ENCODE measurements around the gene GLT1D1. TPM values are rescaled to one million over a fixed set of nuclear protein-coding genes. Genes with fewer than 3 reads are reported as not detected.

The GLT1D1 gene
- total and polyA plus RNA-seq, 2 of the 8 experiments (the other 6 are each of a cell fraction or from before 2014, with no cell fraction given), result 1.5 to 3.6 TPM

- Histone ChIP-seq H3K14ac (ENCODE audit: insufficient read length) (no peak overlapping the region), H3K27me3 (replicated peaks in 1 of 4; ENCODE audit: control insufficient read depth in 3 of 4, extremely low read depth in 1 of 4, insufficient read depth in 3 of 4, low read length in 3 of 4) (no peaks in the 10 kb centered on the region), H3K9ac (replicated peaks in 1 of 4; ENCODE audit: extremely low read depth in 1 of 4, low read depth in 3 of 4, low read length in 3 of 4) (no peak overlapping the region), H3K79me1 (ENCODE audit: low read depth, low read length) (no peaks in the 10 kb centered on the region), H2BK20ac (ENCODE audit: low read length) (no peak overlapping the region), H4K5ac (ENCODE audit: insufficient read length, low read depth, low read length) (no peak overlapping the region), H3K27ac (ENCODE audit: low read depth, low read length) (no peak overlapping the region), H3K4me3 (ENCODE audit: extremely low read depth in 1 of 4, insufficient read depth in 2 of 4, low read depth in 3 of 4, low read length in 4 of 4) (no peak overlapping the region), H4K20me1 (replicated peaks in 1 of 2; ENCODE audit: control insufficient read depth in 1 of 2, insufficient read depth in 2 of 2, low read length in 2 of 2) (no peaks in the 10 kb centered on the region), H2BK15ac (ENCODE audit: low read length) (no peak overlapping the region), H2AK5ac (ENCODE audit: low read depth, low read length) (no peak overlapping the region), H4K91ac (replicated peaks; ENCODE audit: insufficient read length, low read length) (no peak overlapping the region), H3K23ac (ENCODE audit: insufficient read length) (no peak overlapping the region), H3K4ac (replicated peaks; ENCODE audit: insufficient read length, low read depth, low read length) (no peak overlapping the region), H3K36me3 (ENCODE audit: control insufficient read depth in 2 of 4, insufficient read depth in 4 of 4, low read length in 3 of 4) (no peaks in the 10 kb centered on the region; a peak in 1 of 8 replicates), H3K18ac (ENCODE audit: extremely low read depth, low read length) (no peak overlapping the region), H2AFZ (ENCODE audit: low read length) (no peak overlapping the region), H2BK12ac (ENCODE audit: low read depth, low read length) (no peak overlapping the region), H3K9me3 (ENCODE audit: insufficient read depth in 2 of 2, low read depth in 1 of 2, low read length in 1 of 2) (peaks cover 19 to 21% of the 10 kb centered on the region in 2 experiments), H3K4me1 (replicated peaks in 1 of 4; ENCODE audit: control insufficient read depth in 3 of 4, insufficient read depth in 4 of 4, low read length in 3 of 4) (no peaks in the 10 kb centered on the region), H3K23me2 (ENCODE audit: low read depth, low read length) (no peaks in the 10 kb centered on the region), H2BK5ac (ENCODE audit: low read depth, low read length) (no peak overlapping the region), H4K8ac (ENCODE audit: extremely low read depth, insufficient read depth, low read length) (no peak overlapping the region), H3K79me2 (ENCODE audit: control insufficient read depth in 1 of 2, insufficient read depth in 2 of 2, low read length in 2 of 2) (no peaks in the 10 kb centered on the region), H2BK120ac (replicated peaks; ENCODE audit: low read depth, low read length) (no peak overlapping the region), H3K4me2 (ENCODE audit: insufficient read depth in 1 of 2, low read depth in 2 of 2, low read length in 2 of 2) (no peak overlapping the region), H3K56ac (replicated peaks; ENCODE audit: insufficient read length, low read depth, low read length) (no peak overlapping the region)
- DNase-seq (ENCODE audit: low read depth in 1 of 2, low spot score in 2 of 2) (no peak), FAIRE-seq (no peak)
- ChIA-PET CTCF (ENCODE audit: partially characterized antibody) (interaction anchor here (0.7 kb wide), 1 partner anchor 61 kb away, joined by 3 read pairs; no protein-coding TSS in a partner anchor), POLR2A (ENCODE audit: partially characterized antibody) (no interaction called here)
- 77% methylated on average over 2 of the region's 2 CpGs; no CpG with 5 or more reads in 1 of the 2 experiments for WGBS, 2 experiments (ENCODE audit: extremely low coverage in 1 of 2, insufficient coverage in 1 of 2, insufficient read length in 1 of 2, insufficient replicate concordance in 2 of 2, low coverage in 1 of 2, low lambda C conversion rate in 2 of 2, missing lambda C conversion rate in 1 of 2)
- TF ChIP-seq KDM1A (IDR thresholded peaks at IDR 0.05; ENCODE audit: borderline replicate concordance, low read length) (no peak), GTF2F1 (IDR thresholded peaks at IDR 0.05; ENCODE audit: borderline replicate concordance, low read depth, low read length) (no peak), POU5F1 (IDR thresholded peaks at IDR 0.05; ENCODE audit: low read depth, low read length) (no peak), ATF2 (IDR thresholded peaks at IDR 0.05; ENCODE audit: low read length) (no peak), MAFK (IDR thresholded peaks at IDR 0.05; ENCODE audit: low read depth, low read length) (no peak), SAP30 (IDR thresholded peaks at IDR 0.05; ENCODE audit: insufficient read depth, insufficient replicate concordance, low read length) (no peak), SP4 (IDR thresholded peaks at IDR 0.05; ENCODE audit: low read length) (no peak), YY1 (IDR thresholded peaks at IDR 0.05; ENCODE audit: low read depth, low read length) (no peak), JUND (IDR thresholded peaks at IDR 0.05; ENCODE audit: low read length) (no peak), SIX5 (IDR thresholded peaks at IDR 0.05; ENCODE audit: low read depth, low read length) (no peak)
- TF ChIP-seq, protein P1, sequence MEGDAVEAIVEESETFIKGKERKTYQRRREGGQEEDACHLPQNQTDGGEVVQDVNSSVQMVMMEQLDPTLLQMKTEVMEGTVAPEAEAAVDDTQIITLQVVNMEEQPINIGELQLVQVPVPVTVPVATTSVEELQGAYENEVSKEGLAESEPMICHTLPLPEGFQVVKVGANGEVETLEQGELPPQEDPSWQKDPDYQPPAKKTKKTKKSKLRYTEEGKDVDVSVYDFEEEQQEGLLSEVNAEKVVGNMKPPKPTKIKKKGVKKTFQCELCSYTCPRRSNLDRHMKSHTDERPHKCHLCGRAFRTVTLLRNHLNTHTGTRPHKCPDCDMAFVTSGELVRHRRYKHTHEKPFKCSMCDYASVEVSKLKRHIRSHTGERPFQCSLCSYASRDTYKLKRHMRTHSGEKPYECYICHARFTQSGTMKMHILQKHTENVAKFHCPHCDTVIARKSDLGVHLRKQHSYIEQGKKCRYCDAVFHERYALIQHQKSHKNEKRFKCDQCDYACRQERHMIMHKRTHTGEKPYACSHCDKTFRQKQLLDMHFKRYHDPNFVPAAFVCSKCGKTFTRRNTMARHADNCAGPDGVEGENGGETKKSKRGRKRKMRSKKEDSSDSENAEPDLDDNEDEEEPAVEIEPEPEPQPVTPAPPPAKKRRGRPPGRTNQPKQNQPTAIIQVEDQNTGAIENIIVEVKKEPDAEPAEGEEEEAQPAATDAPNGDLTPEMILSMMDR (IDR thresholded peaks at IDR 0.05; ENCODE audit: control extremely low read depth in 1 of 3, insufficient read depth in 1 of 3, low read depth in 1 of 3, low read length in 3 of 3), result no peak
Measured at GRCh38 chr12:128876559-128876958, 23.3 kb downstream of the GLT1D1 start.

Measured in H1 (cell line).